Activated naive CD4-positive, alpha-beta T cell treated with Interleukin-2 at 50 U/mL for 16 hours (primary cell): ENCODE measurements around the gene DMC1.
"Not testable (repeated sequence)": the region's sequence is repeated elsewhere in the genome, so short reads cannot be mapped to it uniquely, and the experiment has no call there.

Experiments
- DNase-seq: peaks from one replicate; pipeline ENCODE4 v3.0.0-alpha.2; 2020

Gene DMC1

DNA sequence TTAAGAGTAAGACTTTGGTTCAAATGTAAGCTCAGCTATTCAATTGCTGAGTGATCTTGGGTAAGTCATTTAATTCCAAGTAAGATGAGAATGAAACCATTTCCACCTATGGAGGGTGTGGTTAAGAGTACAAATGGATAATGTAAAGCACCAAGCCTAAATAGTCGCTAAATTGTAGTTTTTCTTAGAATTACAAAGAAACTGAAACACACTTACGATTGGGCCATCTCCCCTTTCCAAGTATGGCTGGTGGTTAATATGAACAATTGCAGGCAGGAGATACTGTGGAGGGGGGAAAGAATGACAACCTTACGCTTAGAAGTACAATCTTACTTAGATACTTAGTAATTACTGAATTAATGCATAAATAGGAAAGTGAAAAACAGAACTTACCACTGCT is 72.1 kb downstream of the DMC1 start:
- no peak for DNase-seq

- no peak for DNase-seq
Measured at GRCh38 chr22:38494939-38495338, 75.0 kb downstream of the DMC1 start.

GRCh38 chr22:38494498-38494897 is 75.5 kb downstream of the DMC1 start:
- DNase-seq, result no peak

DNA sequence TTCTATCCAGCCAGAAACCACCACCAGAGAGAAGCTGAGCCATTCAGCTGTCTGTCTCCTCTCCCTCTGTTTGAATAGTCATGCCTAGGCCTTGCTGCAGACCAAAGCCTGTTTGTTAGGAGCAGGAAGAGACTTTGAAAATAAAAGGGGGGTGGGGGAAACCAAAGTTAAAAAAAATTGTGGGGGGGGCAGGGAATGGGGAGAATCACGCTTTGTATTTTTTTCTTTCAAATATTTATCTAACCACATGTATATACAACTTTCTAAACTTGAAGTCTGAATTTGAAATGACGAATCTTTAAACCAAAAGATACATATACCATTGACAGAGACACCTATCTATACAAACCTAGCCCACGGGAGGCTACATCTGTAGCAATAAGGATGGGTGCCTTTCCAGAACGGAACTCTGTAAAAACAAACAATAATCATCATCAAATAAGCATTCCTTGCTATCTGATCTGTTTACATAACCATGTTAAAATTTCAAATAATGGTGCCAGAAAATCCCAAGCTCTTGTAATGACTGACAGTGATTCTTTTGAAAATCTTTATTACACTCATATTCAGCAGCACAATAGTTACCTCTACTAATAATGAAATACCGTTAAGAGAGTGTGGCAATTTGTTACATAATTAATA is 78.2 kb downstream of the DMC1 start:
- no peak for DNase-seq

GRCh38 chr22:38490915-38491314 is 79.1 kb downstream of the DMC1 start:
- DNase-seq, result no peak

DNA sequence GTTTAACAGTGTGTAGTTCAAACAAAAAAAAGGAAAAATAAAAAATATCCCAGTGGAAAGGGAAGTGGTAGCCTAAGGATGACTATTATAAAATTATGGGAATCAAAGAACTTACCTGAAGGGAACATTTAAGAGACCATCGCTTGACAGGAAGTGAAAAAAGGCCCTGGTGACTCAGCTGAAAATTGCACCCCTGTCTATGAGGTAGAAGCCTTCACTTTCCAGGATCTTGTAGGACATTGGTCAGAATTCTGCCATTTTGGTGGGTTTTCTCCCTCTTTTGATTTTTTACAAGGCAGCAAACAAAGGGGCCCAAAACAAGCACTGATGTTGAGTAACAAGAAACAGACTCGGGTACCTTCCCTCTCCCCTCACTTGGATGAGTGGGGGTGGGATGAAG is 79.5 kb downstream of the DMC1 start:
- no peak for DNase-seq

GRCh38 chr22:38489561-38490145 is 80.3 kb downstream of the DMC1 start:
- DNase-seq, result no peak

GRCh38 chr22:38489142-38489541 is 80.8 kb downstream of the DMC1 start:
- DNase-seq, result no peak

DNA sequence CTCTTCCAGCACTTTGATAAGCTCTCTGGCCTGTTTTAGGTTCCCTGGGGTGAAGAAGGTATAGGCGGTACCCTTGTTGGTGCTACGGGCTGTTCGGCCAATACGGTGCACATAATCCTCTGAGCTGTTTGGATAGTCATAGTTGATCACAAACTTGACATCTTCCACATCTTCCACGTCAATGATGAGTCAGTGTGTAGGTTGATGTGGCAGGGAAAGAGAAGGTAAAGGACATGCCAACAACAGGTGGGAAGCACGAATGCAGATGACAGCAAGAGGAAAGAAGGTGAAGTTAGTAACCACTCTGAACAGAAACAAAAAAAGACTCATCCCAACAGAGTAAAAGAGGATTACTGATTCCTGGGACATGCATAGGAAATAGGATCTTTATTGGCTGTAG is 82.0 kb downstream of the DMC1 start:
- no peak for DNase-seq

GRCh38 chr22:38485783-38486182 is 84.2 kb downstream of the DMC1 start:
- no peak for DNase-seq

DNA sequence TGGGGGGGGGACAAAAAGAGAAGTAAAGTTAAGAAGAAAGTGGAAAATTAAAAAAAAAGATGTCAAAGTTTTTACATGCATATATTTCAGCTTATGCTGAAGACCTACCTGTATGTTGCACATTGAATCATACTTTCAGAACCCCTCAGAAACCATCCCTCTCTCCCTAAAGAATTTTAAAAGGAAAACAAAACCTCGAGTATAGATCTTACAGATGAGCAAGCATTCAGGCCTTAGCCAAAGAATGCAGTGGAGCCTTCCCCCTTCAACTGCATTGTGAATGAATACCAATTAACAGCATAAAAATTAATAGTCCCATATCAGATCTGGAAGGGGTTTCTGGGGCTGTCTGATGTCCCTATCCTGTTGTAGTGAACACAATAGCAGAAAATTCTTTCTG is 85.7 kb downstream of the DMC1 start:
- no peak for DNase-seq

DNA sequence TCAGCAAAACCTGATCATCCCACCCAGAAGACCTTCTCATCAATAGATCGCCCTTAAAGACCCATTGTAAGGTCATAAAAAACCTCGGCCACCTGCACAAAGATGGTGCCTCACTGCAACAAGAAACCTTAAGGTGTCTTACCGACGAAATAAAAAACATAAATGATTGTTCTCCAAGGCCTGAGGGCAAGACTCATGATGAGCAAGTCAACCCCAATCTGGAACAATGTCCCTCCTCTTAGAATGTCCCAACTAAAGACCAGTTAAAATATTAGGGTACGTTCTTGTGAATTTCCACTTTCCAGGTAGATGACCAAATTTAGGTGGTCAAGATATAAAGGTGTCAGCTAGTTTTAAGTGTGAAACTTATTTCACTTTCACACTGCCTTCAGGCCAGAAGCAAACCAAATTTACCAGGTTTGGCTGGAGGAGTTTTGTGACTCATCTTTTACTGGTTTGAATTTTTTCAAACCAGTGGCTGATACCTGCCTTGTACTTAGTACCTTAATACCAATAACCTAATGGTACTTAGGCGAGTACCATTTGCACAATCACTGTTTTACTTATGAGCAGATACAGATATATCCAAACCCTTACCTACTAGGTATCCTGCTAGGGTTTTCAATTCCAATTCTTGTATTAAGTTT is 87.2 kb downstream of the DMC1 start:
- DNase-seq, result no peak

DNA sequence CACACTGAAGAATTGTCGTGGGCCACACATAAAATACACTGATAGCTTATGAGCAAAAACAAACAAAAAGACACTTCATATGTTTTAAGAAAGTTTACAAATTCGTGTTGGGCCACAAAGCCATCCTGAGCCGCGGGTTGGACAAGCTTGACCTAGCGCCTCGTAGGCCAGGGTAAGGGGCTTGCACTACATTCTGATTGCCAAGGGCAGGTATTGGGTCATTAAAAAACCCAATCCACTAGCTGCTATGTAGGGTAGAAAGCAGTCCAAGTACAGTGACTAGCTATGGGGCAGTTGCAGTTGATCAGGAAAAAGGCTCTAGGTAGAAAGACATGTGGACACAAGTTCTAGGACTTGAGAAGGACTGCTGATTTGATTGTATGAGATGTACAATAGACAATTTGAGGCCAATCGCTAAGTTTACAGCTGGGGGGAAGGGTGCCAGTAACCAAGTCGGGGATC is 88.1 kb downstream of the DMC1 start:
- no peak for DNase-seq

GRCh38 chr22:38481162-38481870 is 88.7 kb downstream of the DMC1 start:
- DNase-seq, result no peak

- DNase-seq, result no peak
Measured at GRCh38 chr22:38479096-38479837, 90.7 kb downstream of the DMC1 start.

GRCh38 chr22:38477585-38477984 is 92.4 kb downstream of the DMC1 start:
- DNase-seq, result no peak

DNA sequence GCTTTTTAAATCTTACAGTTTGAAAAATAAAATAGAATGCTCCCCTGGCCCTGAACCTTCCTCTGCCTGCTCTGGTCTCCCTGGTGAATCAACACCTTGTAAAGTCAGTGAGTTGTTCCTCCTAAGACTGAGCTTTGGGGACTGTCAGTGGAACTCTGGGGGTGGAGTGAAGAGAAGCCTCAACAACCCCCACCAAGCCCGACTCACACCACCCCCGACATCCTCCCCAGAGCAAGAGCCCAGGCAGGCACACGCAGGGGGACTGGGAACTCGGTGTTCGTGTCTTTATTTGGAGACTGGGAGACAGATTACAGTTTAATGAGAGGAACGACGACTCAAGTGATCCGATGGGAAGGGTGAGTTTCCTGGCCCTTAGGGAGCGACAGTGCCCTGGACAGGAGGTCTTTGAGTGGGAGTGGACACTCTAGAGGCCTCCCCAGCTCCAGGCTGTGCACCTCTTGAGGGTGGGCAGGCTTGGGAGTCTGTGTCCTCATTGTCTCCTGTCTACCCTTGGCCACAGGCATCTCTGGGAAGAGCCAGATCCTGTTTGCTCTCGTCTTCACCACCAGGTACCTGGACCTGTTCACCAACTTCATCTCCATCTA is 95.9 kb downstream of the DMC1 start:
- no peak for DNase-seq

- DNase-seq, result no peak
Measured at GRCh38 chr22:38471237-38471636, 98.7 kb downstream of the DMC1 start.

GRCh38 chr22:38470179-38470578 is 99.8 kb downstream of the DMC1 start:
- DNase-seq, result not testable (repeated sequence)

- no peak for DNase-seq
Measured at GRCh38 chr22:38469306-38469781, 100.6 kb downstream of the DMC1 start.
